HCT116 (cell line): ENCODE results near the gene LRRIQ1. TPM values are rescaled to one million over a fixed set of nuclear protein-coding genes. Genes with fewer than 3 reads are reported as not detected.

Source experiments
- ATAC-seq: fragments of 200-7000 bp; cut with Tn5 transposase; 2 replicates; pipeline ENCODE4 v1.9.1; 2020; ENCODE audit warnings: mild to moderate bottlenecking, moderate library complexity
- BruUV-seq: library from RNA; stranded (reverse); fragments of 400-500 nt; replicated peaks from 2 replicates; lab custom pipeline; 2021; lab: Mats Ljungman, UMichigan
- CTCF ChIA-PET: fragments of 300-600 bp; sonication (Branson Sonifier 250); formaldehyde crosslinking; loops from one replicate; lab custom pipeline; 2021; ENCODE audit warnings: antibody characterized with exemption; lab: Charles Lee
- POLR2A ChIA-PET: fragments of 300-600, 350-600 bp; sonication (Branson Sonifier 250); formaldehyde crosslinking; loops from one replicate; lab custom pipeline; 2021; ENCODE audit warnings: antibody characterized with exemption; lab: Charles Lee
- RAD21 ChIA-PET, 2 experiments: fragments of 300-600 bp; sonication (Branson Sonifier 250); formaldehyde crosslinking; loops; one replicate each; lab custom pipeline; 2023; ENCODE audit warnings: low total read pairs in 2 of 2; ENCODE audit not compliant: uncharacterized antibody in 2 of 2, unreplicated experiment in 2 of 2, low non-redundant PET in 1 of 2; lab: Charles Lee
- DNase-seq: peaks from one replicate; pipeline ENCODE4 v3.0.0-alpha.2; 2010; ENCODE audit warnings: low read depth, low spot score
- H2AFZ ChIP-seq: fragments of 200-600 bp; shearing (Covaris generic), sonication (generic); 2 replicates; pipeline ENCODE4 v1.6.1; 2017; ENCODE audit warnings: low read depth, mixed run types, mixed read lengths, antibody characterized with exemption, low read length; ENCODE audit not compliant: poor library complexity, severe bottlenecking
- H3K27ac ChIP-seq: 2 replicates; pipeline ENCODE4 v1.5.1; 2012; ENCODE audit warnings: low read depth, low read length
- H3K27me3 ChIP-seq: fragments of 200-600 bp; sonication (generic); 2 replicates; pipeline ENCODE4 v1.6.1; 2016; ENCODE audit warnings: mixed run types, low read length, mixed read lengths; ENCODE audit not compliant: insufficient read depth
- H3K36me3 ChIP-seq, 2 experiments: fragments of 200-500 bp in 1 of 2; fragments of 200-600 bp in 1 of 2; sonication (Bioruptor generic) in 1 of 2; sonication (generic) in 1 of 2; 2 replicates each; pipeline versions ENCODE4 v1.5.1 to v1.6.1; 2014 to 2016; ENCODE audit warnings: low read length in 2 of 2, inconsistent platforms in 1 of 2, mixed read lengths in 1 of 2, mixed run types in 1 of 2; ENCODE audit not compliant: insufficient read depth in 2 of 2, control insufficient read depth in 1 of 2
- H3K4me1 ChIP-seq, 2 experiments: fragments of 200-600 bp in 1 of 2; sonication (generic) in 1 of 2; 2 replicates each; pipeline versions ENCODE4 v1.5.1 to v1.6.1; 2012 to 2017; ENCODE audit warnings: low read length in 2 of 2, inconsistent platforms in 1 of 2, mild to moderate bottlenecking in 1 of 2, mixed read lengths in 1 of 2, mixed run types in 1 of 2, moderate library complexity in 1 of 2; ENCODE audit not compliant: insufficient read depth in 2 of 2, control insufficient read depth in 1 of 2
- H3K4me2 ChIP-seq: fragments of 200-600 bp; sonication (generic); 2 replicates; pipeline ENCODE4 v1.6.1; 2017; ENCODE audit warnings: mixed run types, low read length, mixed read lengths
- H3K4me3 ChIP-seq, 2 experiments: fragments of 200-600 bp in 1 of 2; sonication (generic) in 1 of 2; replicated peaks in 1 of 2; 2 replicates each; pipeline ENCODE4 v1.5.1; 2011 to 2016; ENCODE audit warnings: low read length in 2 of 2, control low read depth in 1 of 2, low read depth in 1 of 2, mild to moderate bottlenecking in 1 of 2, mixed read lengths in 1 of 2, mixed run types in 1 of 2
- H3K79me2 ChIP-seq: fragments of 200-600 bp; sonication (generic); 2 replicates; pipeline ENCODE4 v1.6.1; 2017; ENCODE audit warnings: mild to moderate bottlenecking, mixed run types, low read length, moderate library complexity, mixed read lengths; ENCODE audit not compliant: insufficient read depth
- H3K9ac ChIP-seq: fragments of 200-600 bp; sonication (generic); 2 replicates; pipeline ENCODE4 v1.6.1; 2016; ENCODE audit warnings: low read length, mixed read lengths
- H3K9me2 ChIP-seq: fragments of 200-600 bp; sonication (generic), shearing (Covaris generic); 2 replicates; pipeline ENCODE4 v1.6.1; 2017; ENCODE audit warnings: mixed run types, mild to moderate bottlenecking, moderate library complexity; ENCODE audit not compliant: insufficient read depth
- H3K9me3 ChIP-seq, 2 experiments: fragments of 200-500 bp in 1 of 2; fragments of 200-600 bp in 1 of 2; sonication (Bioruptor generic) in 1 of 2; sonication (generic) in 1 of 2; 2 replicates each; pipeline ENCODE4 v1.6.1; 2014 to 2017; ENCODE audit warnings: low read length in 2 of 2, mixed read lengths in 2 of 2, inconsistent platforms in 1 of 2, low read depth in 1 of 2, mild to moderate bottlenecking in 1 of 2, mixed run types in 1 of 2, moderate library complexity in 1 of 2; ENCODE audit not compliant: control insufficient read depth in 1 of 2, insufficient read depth in 1 of 2
- H4K20me1 ChIP-seq: fragments of 200-600 bp; sonication (generic), shearing (Covaris generic); 2 replicates; pipeline ENCODE4 v1.6.1; 2017; ENCODE audit warnings: mixed run types, mild to moderate bottlenecking, moderate library complexity; ENCODE audit not compliant: insufficient read depth
- CTCF ChIP-seq, 3 experiments: fragments of 200-600 bp in 1 of 3; sonication (generic) in 1 of 3; IDR thresholded peaks in 2 of 3; conservative IDR thresholded peaks in 1 of 3; 2 replicates each; pipeline ENCODE4 v1.5.1; 2012 to 2017; ENCODE audit warnings: low read depth in 2 of 3, low read length in 2 of 3, antibody characterized with exemption in 1 of 3, borderline replicate concordance in 1 of 3, control low read depth in 1 of 3, mild to moderate bottlenecking in 1 of 3, mixed read lengths in 1 of 3, mixed run types in 1 of 3, moderate library complexity in 1 of 3; ENCODE audit not compliant: insufficient read depth in 1 of 3
- ELF1 ChIP-seq: IDR thresholded peaks from 2 replicates; pipeline ENCODE4 v1.6.1; 2012; ENCODE audit warnings: low read depth, borderline replicate concordance
- EZH2 ChIP-seq: fragments of 200-600 bp; sonication (generic); IDR thresholded peaks from 2 replicates; pipeline ENCODE4 v1.6.1; 2017; ENCODE audit warnings: antibody characterized with exemption, mixed run types
- FOSL1 ChIP-seq: IDR thresholded peaks from 2 replicates; pipeline ENCODE4 v1.6.1; 2012; ENCODE audit warnings: low read depth
- POLR2A ChIP-seq: IDR thresholded peaks from 2 replicates; pipeline ENCODE4 v1.7.0; 2011; ENCODE audit warnings: borderline replicate concordance; ENCODE audit not compliant: insufficient read depth, insufficient read length; ENCODE audit errors: extremely low read depth
- POLR2AphosphoS5 ChIP-seq: IDR thresholded peaks from 2 replicates; pipeline ENCODE4 v1.6.1; 2011; ENCODE audit warnings: mild to moderate bottlenecking, low read depth, low read length, moderate library complexity
- RAD21 ChIP-seq: IDR thresholded peaks from 2 replicates; pipeline ENCODE4 v1.6.1; 2012; ENCODE audit warnings: low read depth, mild to moderate bottlenecking
- SP1 ChIP-seq: IDR thresholded peaks from 2 replicates; pipeline ENCODE4 v1.6.1; 2012; ENCODE audit warnings: low read depth
- YY1 ChIP-seq: IDR thresholded peaks from 2 replicates; pipeline ENCODE4 v1.6.1; 2011; ENCODE audit warnings: low read length, low read depth, moderate library complexity, mild to moderate bottlenecking; ENCODE audit not compliant: insufficient replicate concordance; ENCODE audit errors: extremely low read depth
- ZBTB33 ChIP-seq: IDR thresholded peaks from 2 replicates; pipeline ENCODE4 v1.6.1; 2011; ENCODE audit warnings: mild to moderate bottlenecking, low read length, moderate library complexity; ENCODE audit not compliant: insufficient replicate concordance; ENCODE audit errors: extremely low read depth
- ZFX ChIP-seq: fragments of 450-650 bp; IDR thresholded peaks from 2 replicates; pipeline ENCODE4 v1.6.1; 2017
- intact Hi-C: fragments of 100-400 bp; cut with micrococcal nuclease; formaldehyde crosslinking; loops from 2 replicates; pipeline ENCODE4 v1.10.0; 2022
- total RNA-seq: library from RNA; stranded (reverse); gene quantifications from one replicate; pipeline ENCODE4 v1.2.1, GENCODE V29; 2021; ENCODE audit not compliant: unreplicated experiment

The LRRIQ1 gene
- total RNA-seq, 1 experiment from 2014 or later, result 0.89 TPM

GRCh38 chr12:85253853-85254252, 217.7 kb downstream of the LRRIQ1 start:
- TF ChIP-seq POLR2AphosphoS5, result no peak
- no peak for TF ChIP-seq SP1
- TF ChIP-seq EZH2, result no peak
- TF ChIP-seq YY1, result no peak
- TF ChIP-seq CTCF (IDR thresholded peaks at IDR 0.05 in 2 of 3, conservative IDR thresholded peaks at IDR 0.05 in 1 of 3; ENCODE audit: borderline replicate concordance in 1 of 3, insufficient read depth in 1 of 3, low read depth in 2 of 3, low read length in 2 of 3), result no peak
- TF ChIP-seq FOSL1, result no peak
- TF ChIP-seq RAD21, result no peak
- TF ChIP-seq ZFX, result no peak
- TF ChIP-seq POLR2A, result no peak
- TF ChIP-seq ELF1, result no peak
- no peak for TF ChIP-seq ZBTB33
- H2AFZ ChIP-seq, result no peak overlapping the region
- CTCF ChIA-PET, result no interaction called here
- intact Hi-C loops, result no loop called here
- no peak overlapping the region for H3K4me2 ChIP-seq
- H3K9me2 ChIP-seq, result no peaks in the 10 kb centered on the region
- H3K9me3 ChIP-seq, result no peaks in the 10 kb centered on the region
- H3K79me2 ChIP-seq, result no peaks in the 10 kb centered on the region
- RAD21 ChIA-PET, result no interaction called here
- H3K4me3 ChIP-seq, result no peak overlapping the region
- no peak overlapping the region for H3K27ac ChIP-seq
- no peaks in the 10 kb centered on the region for H4K20me1 ChIP-seq
- no peak overlapping the region for H3K9ac ChIP-seq
- no peaks in the 10 kb centered on the region for H3K27me3 ChIP-seq
- no peaks in the 10 kb centered on the region for H3K36me3 ChIP-seq
- no peak for ATAC-seq
- DNase-seq, result no peak
- no TSS peak for BruUV-seq
- no peaks in the 10 kb centered on the region for H3K4me1 ChIP-seq
- POLR2A ChIA-PET, result no interaction called here
